OCI-LY1 (cell line): ENCODE data around the gene ACAD10.
"Not testable (repeated sequence)": the region's sequence is repeated elsewhere in the genome, so short reads cannot be mapped to it uniquely, and the experiment has no call there.

ENCODE experiments used
- H2AFZ ChIP-seq: fragments of 200-600 bp; sonication (generic), shearing (Covaris generic); 2 replicates; pipeline ENCODE4 v1.6.0; 2014; ENCODE audit warnings: antibody characterized with exemption, mild to moderate bottlenecking, low read length
- H3F3A ChIP-seq: fragments of 200-600 bp; sonication (generic), shearing (Covaris generic); 2 replicates; pipeline ENCODE4 v1.6.0; 2014; ENCODE audit warnings: mild to moderate bottlenecking, antibody characterized with exemption, low read length, moderate library complexity; ENCODE audit not compliant: insufficient read depth
- H3K27ac ChIP-seq: fragments of 200-600 bp; sonication (generic); 2 replicates; pipeline ENCODE4 v1.5.1; 2014; ENCODE audit warnings: low read length, mixed run types, mild to moderate bottlenecking, low read depth; ENCODE audit not compliant: poor library complexity, severe bottlenecking
- H3K27me3 ChIP-seq: fragments of 200-600 bp; sonication (generic); 2 replicates; pipeline ENCODE4 v1.6.0; 2014; ENCODE audit warnings: antibody characterized with exemption, mild to moderate bottlenecking, low read length, moderate library complexity; ENCODE audit not compliant: insufficient read depth
- H3K36me3 ChIP-seq: fragments of 200-600 bp; sonication (generic); 2 replicates; pipeline ENCODE4 v1.6.1; 2014; ENCODE audit warnings: mild to moderate bottlenecking, antibody characterized with exemption, low read length, moderate library complexity, mixed read lengths; ENCODE audit not compliant: insufficient read depth
- H3K4me1 ChIP-seq: fragments of 200-600 bp; sonication (generic); 2 replicates; pipeline ENCODE4 v1.5.1; 2014; ENCODE audit warnings: mild to moderate bottlenecking, low read length, moderate library complexity; ENCODE audit not compliant: insufficient read depth, severe bottlenecking
- H3K4me2 ChIP-seq: fragments of 200-600 bp; sonication (generic), shearing (Covaris generic); 2 replicates; pipeline ENCODE4 v1.6.1; 2014; ENCODE audit warnings: low read length
- H3K4me3 ChIP-seq: fragments of 200-600 bp; sonication (generic); 2 replicates; pipeline ENCODE4 v1.5.1; 2014; ENCODE audit warnings: low read length, low read depth, mild to moderate bottlenecking, mixed read lengths; ENCODE audit not compliant: poor library complexity, severe bottlenecking
- H3K79me2 ChIP-seq: fragments of 200-600 bp; shearing (Covaris generic); 2 replicates; pipeline ENCODE4 v1.6.1; 2016; ENCODE audit warnings: mixed run types, low read length, mixed read lengths; ENCODE audit not compliant: insufficient read depth
- H3K9ac ChIP-seq: fragments of 200-600 bp; sonication (generic), shearing (Covaris generic); 2 replicates; pipeline ENCODE4 v1.6.1; 2014; ENCODE audit warnings: mild to moderate bottlenecking, low read length, mixed read lengths
- H3K9me2 ChIP-seq: fragments of 200-600 bp; sonication (generic), shearing (Covaris generic); 2 replicates; pipeline ENCODE4 v1.6.1; 2014; ENCODE audit warnings: low read depth, mild to moderate bottlenecking, low read length, mixed read lengths
- H3K9me3 ChIP-seq: fragments of 200-600 bp; shearing (Covaris generic); 2 replicates; pipeline ENCODE4 v1.6.1; 2014; ENCODE audit warnings: low read length, mixed read lengths
- H4K20me1 ChIP-seq: fragments of 200-600 bp; sonication (generic), shearing (Covaris generic); 2 replicates; pipeline ENCODE4 v1.6.0; 2016; ENCODE audit warnings: mild to moderate bottlenecking, low read length; ENCODE audit not compliant: insufficient read depth
- CTCF ChIP-seq: fragments of 200-600 bp; sonication (generic), shearing (Covaris generic); IDR thresholded peaks from 2 replicates; pipeline ENCODE4 v1.5.1; 2017; ENCODE audit warnings: mild to moderate bottlenecking, antibody characterized with exemption, low read length, moderate library complexity, mixed read lengths
- EZH2 ChIP-seq: fragments of 200-600 bp; sonication (generic), shearing (Covaris generic); IDR thresholded peaks from 2 replicates; pipeline ENCODE4 v1.8.0; 2017; ENCODE audit warnings: borderline replicate concordance, mixed run types, mild to moderate bottlenecking, antibody characterized with exemption, low read length, moderate library complexity, mixed read lengths

ACAD10 gene

GRCh38 chr12:111715279-111715678, 29.4 kb downstream of the ACAD10 start:
- H3K36me3 ChIP-seq, result peaks cover 13% of the 10 kb centered on the region

GRCh38 chr12:111719316-111719715, 33.5 kb downstream of the ACAD10 start:
- not testable (repeated sequence) for H3K27ac ChIP-seq

More at GRCh38 chr12:111715279-111715678, 29.4 kb downstream of the ACAD10 start:
- H3K9me3 ChIP-seq, result no peaks in the 10 kb centered on the region
- H3K27ac ChIP-seq, result no peak overlapping the region
- no peak overlapping the region for H3K4me3 ChIP-seq
- H3K27me3 ChIP-seq, result no peaks in the 10 kb centered on the region
- H3K9me2 ChIP-seq, result no peaks in the 10 kb centered on the region
- H2AFZ ChIP-seq, result no peak overlapping the region
- no peaks in the 10 kb centered on the region for H3K79me2 ChIP-seq
- no peaks in the 10 kb centered on the region for H3F3A ChIP-seq
- no peaks in the 10 kb centered on the region for H4K20me1 ChIP-seq
- no peak overlapping the region for H3K4me2 ChIP-seq
- H3K4me1 ChIP-seq, result no peaks in the 10 kb centered on the region
- H3K9ac ChIP-seq, result no peak overlapping the region
- TF ChIP-seq CTCF (no peak), EZH2 (no peak)

GRCh38 chr12:111720457-111720856, 34.6 kb downstream of the ACAD10 start:
- TF ChIP-seq EZH2, result no peak
- no peak for TF ChIP-seq CTCF
- no peaks in the 10 kb centered on the region; the same call in 1 of the 2 replicates for H3K36me3 ChIP-seq

More at GRCh38 chr12:111719316-111719715, 33.5 kb downstream of the ACAD10 start:
- not testable (repeated sequence) for H2AFZ ChIP-seq, H3K27me3 ChIP-seq, H3K9me3 ChIP-seq, H3K79me2 ChIP-seq, H3K4me2 ChIP-seq, H3K9ac ChIP-seq, H3F3A ChIP-seq, H4K20me1 ChIP-seq, H3K4me3 ChIP-seq, H3K4me1 ChIP-seq, H3K9me2 ChIP-seq, H3K36me3 ChIP-seq

GRCh38 chr12:111723646-111724360, 38.0 kb downstream of the ACAD10 start:
- H3K4me3 ChIP-seq, H3K9ac ChIP-seq, H3K9me3 ChIP-seq, H3K4me2 ChIP-seq, H3K9me2 ChIP-seq, H3F3A ChIP-seq, H3K36me3 ChIP-seq, H3K4me1 ChIP-seq, H3K79me2 ChIP-seq, H4K20me1 ChIP-seq, H3K27me3 ChIP-seq, H2AFZ ChIP-seq, H3K27ac ChIP-seq: not testable (repeated sequence)

More at GRCh38 chr12:111720457-111720856, 34.6 kb downstream of the ACAD10 start:
- Histone ChIP-seq H3K27ac (no peak overlapping the region), H3F3A (no peaks in the 10 kb centered on the region), H3K27me3 (no peaks in the 10 kb centered on the region), H3K79me2 (no peaks in the 10 kb centered on the region), H3K9me2 (no peaks in the 10 kb centered on the region), H3K4me3 (no peak overlapping the region), H3K4me1 (no peaks in the 10 kb centered on the region), H3K9me3 (no peaks in the 10 kb centered on the region), H3K4me2 (no peak overlapping the region), H4K20me1 (no peaks in the 10 kb centered on the region), H2AFZ (no peak overlapping the region), H3K9ac (no peak overlapping the region)
